Duodenal mucosa (tissue), 2 donors: Measurements from ENCODE around the gene UFD1.

ENCODE experiments used
- H3K27ac ChIP-seq: one replicate; pipeline ENCODE4 v1.7.0; 2013; ENCODE audit warnings: low read depth, low read length
- H3K27me3 ChIP-seq, 2 donors: one replicate each; pipeline ENCODE4 v1.7.0; 2013; ENCODE audit warnings: low read length in 2 of 2, control low read depth in 1 of 2; ENCODE audit not compliant: insufficient read depth in 2 of 2, control insufficient read depth in 1 of 2
- H3K36me3 ChIP-seq, 2 donors: one replicate each; pipeline ENCODE4 v1.7.0; 2013; ENCODE audit warnings: low read length in 2 of 2, control low read depth in 1 of 2; ENCODE audit not compliant: insufficient read depth in 2 of 2, control insufficient read depth in 1 of 2
- H3K4me1 ChIP-seq, 2 donors: one replicate each; pipeline ENCODE4 v1.7.0; 2013; ENCODE audit warnings: low read length in 2 of 2, control low read depth in 1 of 2; ENCODE audit not compliant: insufficient read depth in 2 of 2, control insufficient read depth in 1 of 2
- H3K4me3 ChIP-seq, 2 donors: one replicate each; pipeline ENCODE4 v1.7.0; 2013; ENCODE audit warnings: low read length in 2 of 2, low read depth in 1 of 2
- H3K9ac ChIP-seq, 2 donors: one replicate each; pipeline ENCODE4 v1.7.0; 2013; ENCODE audit warnings: low read length in 2 of 2, low read depth in 1 of 2
- H3K9me3 ChIP-seq, 2 donors: one replicate each; pipeline ENCODE4 v1.7.0; 2013; ENCODE audit warnings: low read length in 2 of 2, control low read depth in 1 of 2; ENCODE audit not compliant: control insufficient read depth in 1 of 2

UFD1 gene

GRCh38 chr22:19472233-19472632 is 6.8 kb downstream of the UFD1 start:
- H3K36me3 ChIP-seq, result peaks cover 58 to 84% of the 10 kb centered on the region in 2 donors
- H3K27ac ChIP-seq, result no peak overlapping the region
- H3K27me3 ChIP-seq, result no peaks in the 10 kb centered on the region
- no peaks in the 10 kb centered on the region for H3K9me3 ChIP-seq
- H3K4me1 ChIP-seq, result peaks cover 2 to 3% of the 10 kb centered on the region in 2 donors
- no peak overlapping the region for H3K4me3 ChIP-seq
- no peak overlapping the region for H3K9ac ChIP-seq

- H3K9me3 ChIP-seq, result no peaks in the 10 kb centered on the region
- H3K27ac ChIP-seq, result no peak overlapping the region
- H3K4me3 ChIP-seq, result no peak overlapping the region
- no peaks in the 10 kb centered on the region for H3K27me3 ChIP-seq
- peaks cover 63 to 90% of the 10 kb centered on the region in 2 donors for H3K36me3 ChIP-seq
- no peaks in the 10 kb centered on the region for H3K4me1 ChIP-seq
- no peak overlapping the region for H3K9ac ChIP-seq
Measured at GRCh38 chr22:19471572-19471971, 7.4 kb downstream of the UFD1 start.

DNA sequence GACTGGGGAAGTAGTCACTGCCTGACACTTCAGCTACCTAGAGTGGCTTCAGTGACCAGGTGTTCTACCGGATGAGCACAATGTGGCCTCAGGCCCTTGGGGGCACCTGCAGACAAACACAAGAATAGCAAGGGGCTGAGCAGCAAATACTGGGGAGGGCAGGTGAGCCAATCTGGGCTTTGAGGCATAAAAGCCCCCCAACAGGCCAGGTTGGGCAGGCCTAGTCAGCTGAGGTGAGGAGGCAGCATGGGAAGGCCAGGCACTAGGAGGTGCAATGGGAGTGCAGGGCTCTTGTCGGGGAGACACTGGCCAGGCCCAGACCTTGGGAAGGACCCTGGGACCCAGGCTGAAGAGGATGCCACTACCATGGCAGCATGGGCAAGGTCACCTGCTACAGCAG is 9.0 kb downstream of the UFD1 start:
- Histone ChIP-seq H3K9me3 (no peaks in the 10 kb centered on the region), H3K36me3 (peaks cover 64 to 95% of the 10 kb centered on the region in 2 donors), H3K27ac (no peak overlapping the region), H3K27me3 (no peaks in the 10 kb centered on the region), H3K4me3 (no peak overlapping the region), H3K4me1 (no peaks in the 10 kb centered on the region), H3K9ac (no peak overlapping the region)

GRCh38 chr22:19469421-19469820 is 9.6 kb downstream of the UFD1 start:
- H3K4me1 ChIP-seq, result no peaks in the 10 kb centered on the region
- no peak overlapping the region for H3K9ac ChIP-seq
- no peak overlapping the region for H3K4me3 ChIP-seq
- no peaks in the 10 kb centered on the region for H3K9me3 ChIP-seq
- H3K27me3 ChIP-seq, result no peaks in the 10 kb centered on the region
- H3K27ac ChIP-seq, result no peak overlapping the region
- H3K36me3 ChIP-seq, result peaks cover 70 to 96% of the 10 kb centered on the region in 2 donors

DNA sequence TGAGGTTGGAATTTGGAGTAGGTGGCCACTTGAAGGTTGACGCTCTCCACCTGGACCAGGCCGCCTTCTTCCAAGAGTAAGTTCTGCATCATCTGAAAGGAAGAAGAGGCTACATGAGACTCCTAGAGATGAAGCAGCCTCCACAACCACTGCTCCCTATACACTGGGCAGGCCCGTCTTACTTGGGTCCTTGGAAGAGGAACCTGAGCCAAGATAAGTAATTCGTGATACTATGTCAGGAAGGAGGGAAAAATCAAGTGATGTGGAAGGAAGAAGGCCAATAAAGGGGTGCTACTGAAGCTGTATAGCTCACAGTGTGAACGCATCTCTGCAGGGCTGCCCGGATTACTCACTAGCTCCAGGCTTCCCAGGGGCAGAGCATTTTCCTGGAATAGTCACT is 11.1 kb downstream of the UFD1 start:
- H3K9ac ChIP-seq, result no peak overlapping the region
- no peaks in the 10 kb centered on the region for H3K9me3 ChIP-seq
- no peak overlapping the region for H3K27ac ChIP-seq
- H3K4me3 ChIP-seq, result no peak overlapping the region
- H3K4me1 ChIP-seq, result no peaks in the 10 kb centered on the region
- peaks cover 60 to 94% of the 10 kb centered on the region in 2 donors for H3K36me3 ChIP-seq
- no peaks in the 10 kb centered on the region for H3K27me3 ChIP-seq

DNA sequence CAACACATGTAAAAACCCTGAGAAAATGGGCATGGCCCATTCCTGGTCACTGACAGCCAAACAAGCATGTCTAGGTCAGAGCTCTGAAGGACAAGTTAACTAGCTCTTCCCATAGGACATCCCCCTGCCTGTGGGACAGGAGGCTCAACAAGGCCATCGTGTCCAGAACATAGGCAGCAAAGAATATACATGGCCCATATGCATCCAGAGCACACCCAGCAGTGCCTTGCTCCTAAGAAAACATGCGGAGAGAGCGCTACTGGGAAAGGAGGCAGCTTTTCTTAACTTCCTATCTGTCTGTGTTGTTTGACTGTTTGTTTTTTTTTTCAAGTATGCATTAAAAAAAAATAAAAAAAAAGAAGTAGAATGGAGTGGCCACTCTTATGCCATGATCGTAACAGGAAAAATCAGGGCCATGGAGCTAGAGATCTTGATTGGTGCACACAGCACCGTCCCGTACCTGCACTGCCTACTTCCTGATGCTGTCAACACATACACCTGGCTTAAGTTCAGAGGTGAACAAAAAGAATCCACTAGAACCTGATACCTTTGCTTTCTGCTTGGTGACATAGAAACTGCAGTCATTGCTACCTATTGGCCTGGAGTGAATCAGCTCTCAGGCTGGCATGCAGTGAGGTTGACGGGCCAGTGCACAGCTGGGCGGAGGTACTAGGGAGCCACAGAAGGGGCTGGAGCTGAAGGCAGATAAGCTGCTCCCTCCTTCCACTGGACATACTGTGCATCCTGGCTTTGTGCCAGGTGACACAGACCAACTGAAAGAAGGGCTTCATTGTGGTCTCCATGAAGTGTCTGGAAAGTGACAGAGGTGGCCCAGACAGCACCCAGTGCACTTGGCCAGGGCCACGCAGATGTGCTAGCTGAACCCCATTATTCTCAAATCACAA is 11.9 kb downstream of the UFD1 start:
- Histone ChIP-seq H3K4me1 (no peaks in the 10 kb centered on the region), H3K27ac (no peak overlapping the region), H3K9me3 (no peaks in the 10 kb centered on the region), H3K4me3 (no peak overlapping the region), H3K27me3 (no peaks in the 10 kb centered on the region), H3K9ac (no peak overlapping the region), H3K36me3 (peaks cover 53 to 91% of the 10 kb centered on the region in 2 donors)

- no peaks in the 10 kb centered on the region for H3K9me3 ChIP-seq
- peaks cover 44 to 85% of the 10 kb centered on the region in 2 donors for H3K36me3 ChIP-seq
- no peak overlapping the region for H3K4me3 ChIP-seq
- H3K9ac ChIP-seq, result no peak overlapping the region
- no peak overlapping the region for H3K27ac ChIP-seq
- no peaks in the 10 kb centered on the region for H3K27me3 ChIP-seq
- H3K4me1 ChIP-seq, result no peaks in the 10 kb centered on the region
Measured at GRCh38 chr22:19466126-19466716, 12.8 kb downstream of the UFD1 start.

- Histone ChIP-seq H3K9ac (no peak overlapping the region), H3K27me3 (no peaks in the 10 kb centered on the region), H3K4me1 (no peaks in the 10 kb centered on the region), H3K4me3 (no peak overlapping the region), H3K36me3 (peaks cover 36 to 85% of the 10 kb centered on the region in 2 donors), H3K9me3 (no peaks in the 10 kb centered on the region), H3K27ac (no peak overlapping the region)
Measured at GRCh38 chr22:19464975-19465374, 14.0 kb downstream of the UFD1 start.

GRCh38 chr22:19464546-19464945 is 14.4 kb downstream of the UFD1 start:
- no peak overlapping the region for H3K27ac ChIP-seq
- H3K9me3 ChIP-seq, result no peaks in the 10 kb centered on the region
- no peaks in the 10 kb centered on the region for H3K4me1 ChIP-seq
- H3K9ac ChIP-seq, result no peak overlapping the region
- H3K4me3 ChIP-seq, result no peak overlapping the region
- no peaks in the 10 kb centered on the region for H3K27me3 ChIP-seq
- H3K36me3 ChIP-seq, result peaks cover 31 to 81% of the 10 kb centered on the region in 2 donors
